ENCODE results near the gene DHX16. TPM values are rescaled to one million over a fixed set of nuclear protein-coding genes. Genes with fewer than 3 reads are reported as not detected.

DHX16 gene
- total and polyA plus RNA-seq, 2 of the 8 experiments (the other 6 are each of a cell fraction or from before 2014, with no cell fraction given), result 27.4 to 44.4 TPM

GRCh38 chr6:30717129-30717844 is 44.5 kb upstream of the DHX16 start, which contains the start of gene MDC1 (continued):
- TF ChIP-seq RNF2 (IDR thresholded peaks at IDR 0.05; ENCODE audit: borderline replicate concordance, low read depth, low read length, missing control alignments, poor library complexity, severe bottlenecking) (no peak), NANOG (IDR thresholded peaks at IDR 0.05; ENCODE audit: insufficient read depth, low read depth, low read length, poor library complexity, severe bottlenecking) (peak; percentile 66), GTF2F1 (IDR thresholded peaks at IDR 0.05; ENCODE audit: borderline replicate concordance, low read depth, low read length) (peak; percentile 69; the same call in 1 of the 2 replicates), EZH2 (IDR thresholded peaks at IDR 0.05; ENCODE audit: low read depth, low read length, severe bottlenecking) (no peak), BACH1 (IDR thresholded peaks at IDR 0.05; ENCODE audit: low read length) (peak; percentile 97), CTBP2 (IDR thresholded peaks at IDR 0.05; ENCODE audit: borderline replicate concordance, insufficient read depth, insufficient read length, low read length) (no peak), KDM1A (IDR thresholded peaks at IDR 0.05; ENCODE audit: borderline replicate concordance, low read length) (no peak), SP4 (IDR thresholded peaks at IDR 0.05; ENCODE audit: low read length) (peak; percentile 82; the same call in 1 of the 2 replicates), RXRA (IDR thresholded peaks at IDR 0.05; ENCODE audit: insufficient read depth, low read depth, low read length) (0 out of 2 replicates have a peak, but pooled peaks have one; percentile 56), JUND (IDR thresholded peaks at IDR 0.05; ENCODE audit: low read length) (peak; percentile 45; the same call in 1 of the 2 replicates), ZNF274 (IDR thresholded peaks at IDR 0.05; ENCODE audit: borderline replicate concordance, extremely low read depth, low read length) (no peak), RAD21 (IDR thresholded peaks at IDR 0.05 in 1 of 2, conservative IDR thresholded peaks at IDR 0.05 in 1 of 2; ENCODE audit: low read depth in 2 of 2, low read length in 2 of 2) (peak in 1 of 2 experiments; percentile 15; a peak in 1 of 4 replicates)

Data from H1 (cell line).